H1 (cell line): Measurements from ENCODE around the gene FSIP1. TPM values are rescaled to one million over a fixed set of nuclear protein-coding genes. Genes with fewer than 3 reads are reported as not detected.

ENCODE experiments used
- CTCF ChIA-PET: fragments of 300-600 bp; sonication (Branson Sonifier 250); formaldehyde crosslinking; loops from one replicate; lab custom pipeline; 2021; ENCODE audit not compliant: partially characterized antibody; lab: Charles Lee
- POLR2A ChIA-PET: fragments of 300-600 bp; sonication (Branson Sonifier 250); formaldehyde crosslinking; loops from one replicate; lab custom pipeline; 2021; ENCODE audit warnings: inconsistent platforms; ENCODE audit not compliant: partially characterized antibody; lab: Charles Lee
- DNase-seq, 2 experiments: peaks; one replicate each; pipeline versions ENCODE4 v3.0.0 to v3.0.0-alpha.2; 2010 to 2022; ENCODE audit warnings: low spot score in 2 of 2, low read depth in 1 of 2, mixed read lengths in 1 of 2
- FAIRE-seq: peaks from 2 replicates; lab custom pipeline; 2011; peaks lifted over from hg19 to GRCh38; lab: Jason Lieb, UNC
- H2AFZ ChIP-seq: 2 replicates; pipeline ENCODE4 v1.8.1; 2012; ENCODE audit warnings: low read length, inconsistent platforms
- H2AK5ac ChIP-seq: 2 replicates; pipeline ENCODE4 v1.6.1; 2013; ENCODE audit warnings: low read depth, low read length
- H2BK120ac ChIP-seq: replicated peaks from 2 replicates; pipeline ENCODE3; 2013; ENCODE audit warnings: low read depth, low read length, inconsistent platforms
- H2BK12ac ChIP-seq: 2 replicates; pipeline ENCODE4 v1.6.1; 2013; ENCODE audit warnings: low read depth, low read length
- H2BK15ac ChIP-seq: 2 replicates; pipeline ENCODE4 v1.6.1; 2013; ENCODE audit warnings: low read length
- H2BK20ac ChIP-seq: 2 replicates; pipeline ENCODE4 v1.6.1; 2013; ENCODE audit warnings: low read length
- H2BK5ac ChIP-seq: 2 replicates; pipeline ENCODE4 v1.6.1; 2013; ENCODE audit warnings: low read depth, low read length
- H3K14ac ChIP-seq: 2 replicates; pipeline ENCODE4 v1.6.1; 2013; ENCODE audit warnings: inconsistent platforms; ENCODE audit not compliant: insufficient read length
- H3K18ac ChIP-seq: 2 replicates; pipeline ENCODE4 v1.6.1; 2013; ENCODE audit warnings: low read length; ENCODE audit errors: extremely low read depth
- H3K23ac ChIP-seq: 2 replicates; pipeline ENCODE4 v1.6.1; 2013; ENCODE audit warnings: inconsistent platforms; ENCODE audit not compliant: insufficient read length
- H3K23me2 ChIP-seq: 2 replicates; pipeline ENCODE4 v1.6.1; 2013; ENCODE audit warnings: low read depth, low read length
- H3K27ac ChIP-seq: 2 replicates; pipeline ENCODE4 v1.6.1; 2011; ENCODE audit warnings: low read depth, low read length, inconsistent platforms
- H3K27me3 ChIP-seq, 4 experiments: replicated peaks in 1 of 4; 1 replicate in 1 of 4; 2 replicates in 3 of 4; pipeline versions ENCODE4 v1.6.1 to v1.8.1; 2011 to 2013; ENCODE audit warnings: low read length in 3 of 4, mild to moderate bottlenecking in 3 of 4, inconsistent platforms in 2 of 4, mixed read lengths in 2 of 4, moderate library complexity in 1 of 4; ENCODE audit not compliant: control insufficient read depth in 3 of 4, insufficient read depth in 3 of 4; ENCODE audit errors: extremely low read depth in 1 of 4
- H3K36me3 ChIP-seq, 4 experiments: 2 replicates each; pipeline versions ENCODE4 v1.6.1 to v1.8.1; 2011 to 2013; ENCODE audit warnings: mild to moderate bottlenecking in 4 of 4, low read length in 3 of 4, moderate library complexity in 2 of 4, control low read depth in 1 of 4, inconsistent platforms in 1 of 4; ENCODE audit not compliant: insufficient read depth in 4 of 4, control insufficient read depth in 2 of 4
- H3K4ac ChIP-seq: replicated peaks from 2 replicates; pipeline ENCODE3; 2013; ENCODE audit warnings: low read length, low read depth, mixed read lengths, inconsistent platforms; ENCODE audit not compliant: insufficient read length
- H3K4me1 ChIP-seq, 4 experiments: replicated peaks in 1 of 4; 1 replicate in 1 of 4; 2 replicates in 3 of 4; pipeline versions ENCODE4 v1.6.1 to v1.8.1; 2011 to 2013; ENCODE audit warnings: low read length in 3 of 4, inconsistent platforms in 2 of 4, mixed read lengths in 1 of 4; ENCODE audit not compliant: insufficient read depth in 4 of 4, control insufficient read depth in 3 of 4
- H3K4me2 ChIP-seq, 2 experiments: 2 replicates each; pipeline versions ENCODE4 v1.6.1 to v1.8.1; 2011 to 2013; ENCODE audit warnings: low read depth in 2 of 2, low read length in 2 of 2, control low read depth in 1 of 2, inconsistent platforms in 1 of 2, mild to moderate bottlenecking in 1 of 2; ENCODE audit not compliant: insufficient read depth in 1 of 2
- H3K4me3 ChIP-seq, 4 experiments: fragments of 200-600, 300-600 bp in 1 of 4; sonication (generic), shearing (Covaris generic), sonication (Bioruptor Twin) in 1 of 4; 2 replicates each; pipeline versions ENCODE4 v1.5.1 to v1.8.1; 2011 to 2016; ENCODE audit warnings: low read length in 4 of 4, low read depth in 3 of 4, control low read depth in 2 of 4, inconsistent platforms in 2 of 4, mild to moderate bottlenecking in 2 of 4, mixed read lengths in 1 of 4, moderate library complexity in 1 of 4; ENCODE audit not compliant: insufficient read depth in 2 of 4; ENCODE audit errors: extremely low read depth in 1 of 4
- H3K56ac ChIP-seq: replicated peaks from 2 replicates; pipeline ENCODE3; 2013; ENCODE audit warnings: low read depth, mild to moderate bottlenecking, mixed read lengths, low read length, inconsistent platforms; ENCODE audit not compliant: insufficient read length
- H3K79me1 ChIP-seq: 2 replicates; pipeline ENCODE4 v1.6.1; 2013; ENCODE audit warnings: low read depth, low read length, control low read depth
- H3K79me2 ChIP-seq, 2 experiments: 2 replicates each; pipeline versions ENCODE4 v1.6.1 to v1.8.1; 2012 to 2013; ENCODE audit warnings: low read length in 2 of 2, mild to moderate bottlenecking in 2 of 2, inconsistent platforms in 1 of 2; ENCODE audit not compliant: insufficient read depth in 2 of 2, control insufficient read depth in 1 of 2
- H3K9ac ChIP-seq, 4 experiments: replicated peaks in 1 of 4; 1 replicate in 1 of 4; 2 replicates in 3 of 4; pipeline versions ENCODE4 v1.6.1 to v1.8.1; 2011 to 2013; ENCODE audit warnings: low read depth in 3 of 4, low read length in 3 of 4, control low read depth in 2 of 4, mild to moderate bottlenecking in 2 of 4, moderate library complexity in 2 of 4, inconsistent platforms in 1 of 4; ENCODE audit errors: extremely low read depth in 1 of 4
- H3K9me3 ChIP-seq, 2 experiments: 2 replicates each; pipeline versions ENCODE4 v1.6.1 to v1.8.1; 2012 to 2013; ENCODE audit warnings: mild to moderate bottlenecking in 2 of 2, moderate library complexity in 2 of 2, control low read depth in 1 of 2, inconsistent platforms in 1 of 2, low read depth in 1 of 2, low read length in 1 of 2, mixed read lengths in 1 of 2; ENCODE audit not compliant: insufficient read depth in 2 of 2
- H4K20me1 ChIP-seq, 2 experiments: replicated peaks in 1 of 2; 2 replicates each; pipeline versions ENCODE3 to v1.8.1; 2011 to 2013; ENCODE audit warnings: inconsistent platforms in 2 of 2, low read length in 2 of 2, mild to moderate bottlenecking in 1 of 2; ENCODE audit not compliant: insufficient read depth in 2 of 2, control insufficient read depth in 1 of 2
- H4K5ac ChIP-seq: 2 replicates; pipeline ENCODE4 v1.6.1; 2013; ENCODE audit warnings: low read length, low read depth, mixed read lengths, inconsistent platforms; ENCODE audit not compliant: insufficient read length
- H4K8ac ChIP-seq: 2 replicates; pipeline ENCODE4 v1.8.0; 2013; ENCODE audit warnings: mild to moderate bottlenecking, moderate library complexity, low read length, inconsistent platforms; ENCODE audit not compliant: insufficient read depth; ENCODE audit errors: extremely low read depth
- H4K91ac ChIP-seq: replicated peaks from 2 replicates; pipeline ENCODE3; 2013; ENCODE audit warnings: low read length, mixed read lengths, inconsistent platforms; ENCODE audit not compliant: insufficient read length
- ATF2 ChIP-seq: IDR thresholded peaks from 2 replicates; pipeline ENCODE4 v1.6.1; 2012; ENCODE audit warnings: low read length, inconsistent platforms
- CHD1 ChIP-seq: IDR thresholded peaks from 2 replicates; pipeline ENCODE4 v1.6.1; 2012; ENCODE audit warnings: low read depth, low read length, improper control_type of control experiment
- GTF2F1 ChIP-seq: IDR thresholded peaks from 2 replicates; pipeline ENCODE4 v1.6.1; 2012; ENCODE audit warnings: low read depth, low read length, improper control_type of control experiment, borderline replicate concordance
- JUND ChIP-seq: IDR thresholded peaks from 2 replicates; pipeline ENCODE4 v1.6.1; 2011; ENCODE audit warnings: mild to moderate bottlenecking, improper control_type of control experiment, low read length
- TCF12 ChIP-seq: IDR thresholded peaks from 2 replicates; pipeline ENCODE4 v1.6.1; 2011; ENCODE audit warnings: low read depth, mild to moderate bottlenecking, low read length
- WGBS, 2 experiments: shearing (Covaris generic) in 1 of 2; methylation state at CpG; one replicate each; pipeline versions ENCODE4 v1.1.6 to v1.1.7; 2013 to 2015; ENCODE audit warnings: low lambda C conversion rate in 2 of 2, mixed read lengths in 2 of 2, inconsistent platforms in 1 of 2, low coverage in 1 of 2, missing lambda C conversion rate in 1 of 2; ENCODE audit not compliant: insufficient replicate concordance in 2 of 2, insufficient coverage in 1 of 2, insufficient read length in 1 of 2; ENCODE audit errors: extremely low coverage in 1 of 2, missing lambda C conversion rate in 1 of 2; 5-methylcytosine and 5-hydroxymethylcytosine counted together
- polyA plus RNA-seq, 7 experiments: library from polyadenylated mRNA; depleted of rRNA in 3 of 7; stranded (reverse) in 5 of 7; unstranded in 2 of 7; fragments of >200 nt in 5 of 7; fragments of 200-250 nt in 2 of 7; gene quantifications; 1 replicate in 5 of 7; 2 replicates in 1 of 7; 4 replicates in 1 of 7; pipeline versions ENCODE4 v1.2.1 to v1.2.3, GENCODE V29; 2011 to 2013; ENCODE audit warnings: missing spikeins in 2 of 7, mixed read lengths in 2 of 7
- total RNA-seq: library from RNA; stranded (reverse); fragmentation: NEBNext Ultra II Directional; extraction: Animal tissue kit (Norgen Biotek cat#: 25700); gene quantifications from 2 replicates; pipeline ENCODE4 v1.2.1, GENCODE V29; 2021

The FSIP1 gene
- total and polyA plus RNA-seq, 2 of the 8 experiments (the other 6 are each of a cell fraction or from before 2014, with no cell fraction given) = 0.18 to 1.3 TPM

DNA sequence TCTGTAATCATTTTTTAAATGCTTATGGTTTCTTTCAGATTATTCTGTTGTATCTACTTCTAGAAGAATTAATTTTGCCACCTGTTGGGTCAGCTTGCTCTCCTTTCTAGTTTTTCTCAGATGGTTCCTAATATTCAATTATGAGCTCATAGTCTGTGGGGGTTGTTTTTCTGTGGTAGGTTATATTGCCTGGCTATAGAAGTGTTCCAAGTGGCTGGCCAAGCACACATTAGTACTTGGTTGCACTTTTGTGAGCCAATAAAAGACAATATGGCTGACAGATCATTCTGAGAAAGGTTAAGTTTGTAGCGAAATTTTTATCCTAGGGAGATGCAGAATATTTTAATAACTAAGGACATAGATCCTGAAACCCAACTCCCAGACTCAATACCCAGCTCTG lies 31.8 kb upstream of the FSIP1 start:
- no peak overlapping the region for H3K56ac ChIP-seq
- peaks cover 0 to 95% of the 10 kb centered on the region in 2 experiments; a peak in 3 of 4 replicates for H3K79me2 ChIP-seq
- H3K23me2 ChIP-seq = no peaks in the 10 kb centered on the region
- H2BK5ac ChIP-seq = no peak overlapping the region
- no peaks in the 10 kb centered on the region for H3K27me3 ChIP-seq
- TF ChIP-seq TCF12 (no peak), GTF2F1 (no peak), CHD1 (no peak), JUND (no peak), ATF2 (no peak)
- H3K4me3 ChIP-seq = no peak overlapping the region
- H3K9me3 ChIP-seq = no peaks in the 10 kb centered on the region
- H3K4ac ChIP-seq = no peak overlapping the region
- no peak overlapping the region for H2BK120ac ChIP-seq
- no peak overlapping the region for H4K8ac ChIP-seq
- H3K27ac ChIP-seq = no peak overlapping the region
- H4K20me1 ChIP-seq = peaks cover 2 to 3% of the 10 kb centered on the region in 2 experiments
- no peak overlapping the region for H3K9ac ChIP-seq
- no peak overlapping the region for H3K18ac ChIP-seq
- WGBS, 2 experiments = 94% methylated on average over 1 of the region's 1 CpG; no CpG with 5 or more reads in 1 of the 2 experiments
- no peak for FAIRE-seq
- H2AK5ac ChIP-seq = no peak overlapping the region
- no peak overlapping the region for H2BK15ac ChIP-seq
- H3K4me1 ChIP-seq = peaks cover 0 to 14% (median 8%) of the 10 kb centered on the region in 4 experiments; a peak in 4 of 7 replicates
- H2BK20ac ChIP-seq = no peak overlapping the region
- H2AFZ ChIP-seq = no peak overlapping the region
- no peak overlapping the region for H4K91ac ChIP-seq
- no peak for DNase-seq
- H3K4me2 ChIP-seq = no peak overlapping the region
- H4K5ac ChIP-seq = no peak overlapping the region
- no peaks in the 10 kb centered on the region; the same call in 1 of the 2 replicates for H3K79me1 ChIP-seq
- H2BK12ac ChIP-seq = no peak overlapping the region
- POLR2A ChIA-PET = interaction anchor here (1.0 kb wide), 1 partner anchor 53 kb away, joined by 3 read pairs; no protein-coding TSS in a partner anchor
- H3K14ac ChIP-seq = no peak overlapping the region
- H3K23ac ChIP-seq = no peak overlapping the region
- H3K36me3 ChIP-seq = no peaks in the 10 kb centered on the region
- CTCF ChIA-PET = interaction anchor here (1.0 to 1.6 kb wide), 4 partner anchors 9 to 131 kb away, joined by 3 to 7 read pairs (median 6); no protein-coding TSS in a partner anchor
